NCI-H1436 treated with DMSO at 0.1 percent for 48 hours (cell line): ENCODE results near the gene TET3.
A peak's percentile ranks its signal among the peaks of the same experiment; 100 is the strongest.

Experiments
- DNase-seq: peaks from one replicate; lab custom pipeline; 2025; lab: John Stamatoyannopoulos, UW

Gene TET3

GRCh38 chr2:73964223-73964622 lies 20.5 kb upstream of the TET3 start:
- no peak for DNase-seq

- no peak for DNase-seq
These were observed 19.7 kb upstream of the TET3 start for GRCh38 chr2:73965053-73965452.

- DNase-seq = no peak
These were observed 16.3 kb upstream of the TET3 start for GRCh38 chr2:73968357-73968937.

GRCh38 chr2:73969356-73969755 lies 15.4 kb upstream of the TET3 start:
- DNase-seq = no peak

GRCh38 chr2:73970141-73970803 lies 14.4 kb upstream of the TET3 start:
- DNase-seq = no peak

GRCh38 chr2:73970850-73971471 lies 13.7 kb upstream of the TET3 start:
- DNase-seq = peak; percentile 30

GRCh38 chr2:73971722-73972121 lies 13.0 kb upstream of the TET3 start:
- DNase-seq = no peak

GRCh38 chr2:73972846-73973245 lies 11.9 kb upstream of the TET3 start:
- no peak for DNase-seq

- DNase-seq = no peak
These were observed 9.0 kb upstream of the TET3 start for GRCh38 chr2:73975731-73976130.

GRCh38 chr2:73976803-73977202 lies 7.9 kb upstream of the TET3 start:
- DNase-seq = no peak

- no peak for DNase-seq
These were observed 7.2 kb upstream of the TET3 start for GRCh38 chr2:73977466-73977865.

- no peak for DNase-seq
These were observed 5.7 kb upstream of the TET3 start for GRCh38 chr2:73979021-73979420.

GRCh38 chr2:73979686-73980085 lies 5.0 kb upstream of the TET3 start:
- DNase-seq = no peak

- DNase-seq = no peak
These were observed 4.1 kb upstream of the TET3 start for GRCh38 chr2:73980566-73980965.

- DNase-seq = no peak
These were observed 3.4 kb upstream of the TET3 start for GRCh38 chr2:73981081-73982001.

- no peak for DNase-seq
These were observed 2.5 kb upstream of the TET3 start for GRCh38 chr2:73982140-73982617.

- no peak for DNase-seq
These were observed 1.1 kb upstream of the TET3 start for GRCh38 chr2:73983322-73984202.

- no peak for DNase-seq
These were observed 205 bp downstream of the TET3 start for GRCh38 chr2:73984922-73985307.

- no peak for DNase-seq
These were observed 786 bp downstream of the TET3 start for GRCh38 chr2:73985308-73986084.

- DNase-seq = no peak
These were observed 1.5 kb downstream of the TET3 start for GRCh38 chr2:73986085-73986681.
